HepG2 (cell line): ENCODE results near the gene FBF1. TPM values are rescaled to one million over a fixed set of nuclear protein-coding genes. Genes with fewer than 3 reads are reported as not detected.
A peak's percentile ranks its signal among the peaks of the same experiment; 100 is the strongest.

ENCODE experiments used
- ARHGAP35 ChIP-seq: sonication (generic); formaldehyde crosslinking; IDR thresholded peaks from 2 replicates; pipeline ENCODE4 v1.9.0; 2022; ENCODE audit warnings: mild to moderate bottlenecking, inconsistent platforms, moderate library complexity, missing genetic modification reagents, borderline replicate concordance
- ATF7 ChIP-seq, 2 experiments: fragments of 450-650 bp in 1 of 2; sonication (generic) in 1 of 2; formaldehyde crosslinking in 1 of 2; IDR thresholded peaks; 2 replicates each; pipeline versions ENCODE4 v1.4.0 to v1.6.1; 2016 to 2020; ENCODE audit warnings: antibody characterized with exemption in 1 of 2, mild to moderate bottlenecking in 1 of 2, missing genetic modification reagents in 1 of 2
- FIP1L1 ChIP-seq: fragments of 200-400 bp; formaldehyde crosslinking; IDR thresholded peaks from 2 replicates; pipeline ENCODE4 v1.6.1; 2018; ENCODE audit warnings: low read depth, mild to moderate bottlenecking, low read length, moderate library complexity, borderline replicate concordance; ENCODE audit not compliant: insufficient read depth
- FOSL1 ChIP-seq: sonication (generic); formaldehyde crosslinking; IDR thresholded peaks from 2 replicates; pipeline ENCODE4 v1.9.0; 2021; ENCODE audit warnings: missing genetic modification reagents, borderline replicate concordance
- HNRNPH1 ChIP-seq: fragments of 200-400 bp; formaldehyde crosslinking; optimal IDR thresholded peaks from 2 replicates; pipeline ENCODE3; 2017; ENCODE audit warnings: mild to moderate bottlenecking, low read depth, low read length
- HOXA7 ChIP-seq: sonication (generic); formaldehyde crosslinking; IDR thresholded peaks from 2 replicates; pipeline ENCODE4 v1.8.1; 2022; ENCODE audit warnings: mild to moderate bottlenecking, missing genetic modification reagents, moderate library complexity
- MAFK ChIP-seq, 2 experiments: IDR thresholded peaks in 1 of 2; conservative IDR thresholded peaks in 1 of 2; 2 replicates each; pipeline ENCODE4 v1.6.1; 2011; ENCODE audit warnings: improper control_type of control experiment in 2 of 2, low read length in 2 of 2
- NFATC3 ChIP-seq: sonication (generic); formaldehyde crosslinking; IDR thresholded peaks from 2 replicates; pipeline ENCODE4 v1.5.1; 2020; ENCODE audit warnings: mild to moderate bottlenecking, missing genetic modification reagents
- SALL2 ChIP-seq: sonication (generic); formaldehyde crosslinking; IDR thresholded peaks from 2 replicates; pipeline ENCODE4 v1.8.1; 2023; ENCODE audit warnings: mild to moderate bottlenecking, missing genetic modification reagents, inconsistent platforms
- SIX1 ChIP-seq: sonication (generic); formaldehyde crosslinking; IDR thresholded peaks from 2 replicates; pipeline ENCODE4 v1.4.0; 2020; ENCODE audit warnings: missing genetic modification reagents, borderline replicate concordance
- SUZ12 ChIP-seq: fragments of 150-350 bp; IDR thresholded peaks from 2 replicates; pipeline ENCODE4 v1.6.1; 2014; ENCODE audit warnings: low read depth, low read length
- TCF12 ChIP-seq, 2 experiments: fragments of 450-650 bp in 1 of 2; sonication (generic) in 1 of 2; formaldehyde crosslinking in 1 of 2; IDR thresholded peaks; 2 replicates each; pipeline versions ENCODE4 v1.6.1 to v1.8.0; 2017 to 2022; ENCODE audit warnings: antibody characterized with exemption in 1 of 2, mild to moderate bottlenecking in 1 of 2, missing genetic modification reagents in 1 of 2, moderate library complexity in 1 of 2
- TEAD2 ChIP-seq: sonication (generic); formaldehyde crosslinking; IDR thresholded peaks from 2 replicates; pipeline ENCODE4 v1.9.0; 2021; ENCODE audit warnings: missing genetic modification reagents
- ZNF235 ChIP-seq: sonication (generic); formaldehyde crosslinking; IDR thresholded peaks from 2 replicates; pipeline ENCODE4 v1.8.1; 2023; ENCODE audit warnings: mild to moderate bottlenecking, missing genetic modification reagents, borderline replicate concordance
- ZNF740 ChIP-seq: sonication (generic); formaldehyde crosslinking; IDR thresholded peaks from 2 replicates; pipeline ENCODE4 v1.4.0; 2020; ENCODE audit warnings: missing genetic modification reagents
- ZNF746 ChIP-seq: sonication (generic); formaldehyde crosslinking; IDR thresholded peaks from 2 replicates; pipeline ENCODE4 v1.8.0; 2022; ENCODE audit warnings: mild to moderate bottlenecking, missing genetic modification reagents
- polyA plus RNA-seq, 8 experiments: library from polyadenylated mRNA; depleted of rRNA in 3 of 8; stranded (reverse) in 7 of 8; unstranded in 1 of 8; fragments of >200 nt; fragmentation: Illumina TruSeq in 4 of 8; extraction: Trizol in 4 of 8; gene quantifications; 2 replicates each; pipeline versions ENCODE4 v1.2.1 to v1.2.3, GENCODE V29; 2011 to 2016; ENCODE audit warnings: low read depth in 4 of 8, missing spikeins in 1 of 8, mixed read lengths in 1 of 8; ENCODE audit not compliant: insufficient read depth in 1 of 8
- total RNA-seq, 5 experiments: library from RNA; depleted of rRNA; stranded (reverse); fragments of >200 nt; fragmentation: Illumina TruSeq; extraction: Trizol; gene quantifications; 2 replicates each; pipeline ENCODE4 v1.2.3, GENCODE V29; 2016; ENCODE audit warnings: low read depth in 1 of 5
- TF ChIP-seq, protein P1 (sequence below): IDR thresholded peaks from 2 replicates; pipeline ENCODE4 v1.6.1; 2018; ENCODE audit warnings: missing genetic modification reagents

The FBF1 gene
- total and polyA plus RNA-seq, 2 of the 13 experiments (the other 11 are each of a cell fraction or from before 2014, with no cell fraction given), result 2.4 to 8.1 TPM

DNA sequence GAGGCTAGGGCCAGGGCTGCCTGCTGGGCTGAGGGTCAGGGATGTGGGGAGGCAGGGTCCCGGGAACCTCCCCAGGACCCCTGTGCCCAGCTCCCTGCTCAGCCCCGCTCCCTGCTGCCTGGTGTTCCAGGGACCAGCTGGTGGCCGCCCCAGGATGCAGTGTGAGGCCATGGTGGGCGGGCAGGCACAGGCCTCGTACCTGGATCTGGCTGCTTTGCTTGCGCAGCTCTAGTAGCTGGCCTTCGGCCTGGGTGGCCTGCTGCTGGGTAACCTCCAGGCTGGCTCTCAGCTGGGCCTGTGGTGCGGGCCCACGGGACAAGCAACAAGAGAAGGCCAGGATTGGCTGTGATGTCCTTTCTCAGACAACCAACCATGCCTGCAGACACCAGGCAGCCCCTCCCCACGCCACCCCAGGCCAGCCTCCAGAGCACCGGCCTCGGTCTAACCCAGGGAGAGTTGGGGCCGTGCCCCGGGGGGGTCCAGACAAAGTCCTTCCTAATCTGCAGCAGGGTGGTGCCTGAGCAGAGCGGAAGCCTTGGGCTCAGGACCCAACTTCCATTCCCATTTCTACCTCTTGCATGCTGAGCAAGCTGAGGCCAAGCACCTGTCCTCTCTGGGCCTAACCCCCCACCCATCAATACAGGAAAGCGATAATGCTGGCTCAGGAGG lies 48.2 kb downstream of the FBF1 start (continued):
- TF ChIP-seq NFATC3 (no peak), FOSL1 (no peak), ARHGAP35 (CRISPR knock-in tag) (no peak; the same call in none of the 2 replicates), HOXA7 (CRISPR knock-in tag) (no peak), TCF12 (IDR thresholded peaks at IDR 0.05) (no peak), TCF12 (CRISPR knock-in tag; IDR thresholded peaks at IDR 0.05) (0 out of 2 replicates have a peak, but pooled peaks have one; percentile 44), ZNF235 (0 out of 2 replicates have a peak, but pooled peaks have one; percentile 33), SALL2 (no peak), SIX1 (CRISPR knock-in tag) (no peak), ATF7 (IDR thresholded peaks at IDR 0.05) (no peak), ATF7 (CRISPR knock-in tag; IDR thresholded peaks at IDR 0.05) (peak; percentile 39; the same call in 1 of the 2 replicates), FIP1L1 (no peak), ZNF740 (CRISPR knock-in tag) (peak; percentile 74; the same call in 1 of the 2 replicates), SUZ12 (no peak), MAFK (conservative IDR thresholded peaks at IDR 0.05 in 1 of 2, IDR thresholded peaks at IDR 0.05 in 1 of 2; ENCODE audit: low read length in 2 of 2) (no peak), HNRNPH1 (no peak), ZNF746 (CRISPR knock-in tag) (0 out of 2 replicates have a peak, but pooled peaks have one; percentile 1), TEAD2 (CRISPR knock-in tag) (no peak)
- TF ChIP-seq, protein P1, sequence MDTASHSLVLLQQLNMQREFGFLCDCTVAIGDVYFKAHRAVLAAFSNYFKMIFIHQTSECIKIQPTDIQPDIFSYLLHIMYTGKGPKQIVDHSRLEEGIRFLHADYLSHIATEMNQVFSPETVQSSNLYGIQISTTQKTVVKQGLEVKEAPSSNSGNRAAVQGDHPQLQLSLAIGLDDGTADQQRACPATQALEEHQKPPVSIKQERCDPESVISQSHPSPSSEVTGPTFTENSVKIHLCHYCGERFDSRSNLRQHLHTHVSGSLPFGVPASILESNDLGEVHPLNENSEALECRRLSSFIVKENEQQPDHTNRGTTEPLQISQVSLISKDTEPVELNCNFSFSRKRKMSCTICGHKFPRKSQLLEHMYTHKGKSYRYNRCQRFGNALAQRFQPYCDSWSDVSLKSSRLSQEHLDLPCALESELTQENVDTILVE, result no peak
